IPS DF 4.7 (cell line): ENCODE measurements around the gene NOX4.

Experiments
- DNase-seq: peaks from one replicate; pipeline ENCODE4 v3.0.0-alpha.2; 2013; ENCODE audit warnings: low spot score; ENCODE audit errors: extremely low read depth

NOX4 gene

DNA sequence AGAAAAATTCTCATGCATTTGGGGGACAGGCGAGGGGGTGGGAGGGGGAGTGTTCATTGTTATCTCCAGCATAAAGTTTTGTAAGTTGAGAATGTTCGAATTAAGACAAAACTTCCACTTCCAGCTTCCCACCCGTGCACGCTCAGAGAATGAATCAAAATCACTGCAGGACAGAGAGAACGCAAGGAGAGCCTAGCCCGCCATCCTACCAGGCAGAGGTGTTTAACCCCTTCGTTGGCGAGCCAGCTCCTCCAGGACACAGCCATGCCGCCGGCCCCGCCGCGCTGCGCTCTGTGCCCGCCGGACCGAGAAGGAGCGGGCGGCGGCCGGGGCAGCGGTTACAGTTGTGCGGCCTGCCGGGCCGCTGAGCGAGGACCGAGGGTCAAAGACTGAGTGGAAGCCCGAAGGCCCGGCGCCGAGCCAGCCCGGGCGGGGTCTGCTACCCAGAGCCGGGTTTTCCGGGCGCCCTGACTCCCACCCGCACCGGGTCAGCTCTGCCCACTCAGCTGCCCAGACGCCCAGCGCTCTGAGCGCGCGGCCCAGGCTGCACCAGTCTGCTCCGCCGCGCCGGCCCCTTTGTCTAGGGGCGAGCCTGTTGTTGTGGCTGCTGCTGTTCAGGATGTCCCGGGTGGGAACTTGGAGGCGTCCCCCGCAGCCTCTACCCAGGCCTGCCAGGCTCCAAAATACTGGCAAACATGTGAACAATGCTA lies at the start of gene NOX4:
NOX4 (minus strand) TSS at position 395 of the 710 bp plus-strand sequence; CDS start at position 266, 129 bp downstream.
- no peak for DNase-seq

GRCh38 chr11:89540826-89541225 lies 49.7 kb upstream of the NOX4 start:
- DNase-seq = no peak

DNA sequence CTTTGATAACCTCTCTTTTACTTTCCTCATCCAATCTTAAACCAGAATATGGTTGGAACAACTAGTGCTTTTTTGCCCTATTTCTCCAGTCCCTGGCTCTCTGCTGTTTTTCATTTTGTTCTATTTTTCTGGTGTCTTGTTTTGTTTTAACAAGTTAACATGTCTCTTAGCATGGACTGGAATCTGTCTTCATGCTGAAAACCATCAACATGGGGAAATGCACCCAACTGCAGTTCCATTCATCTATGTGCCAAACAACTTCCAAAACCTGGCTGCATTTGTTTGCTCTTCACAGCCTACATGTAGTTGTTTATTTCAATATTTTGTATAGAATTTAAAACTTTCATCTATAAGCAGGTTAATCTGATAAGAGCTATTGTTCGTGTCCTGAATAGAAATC lies 46.8 kb upstream of the NOX4 start:
- DNase-seq = no peak

DNA sequence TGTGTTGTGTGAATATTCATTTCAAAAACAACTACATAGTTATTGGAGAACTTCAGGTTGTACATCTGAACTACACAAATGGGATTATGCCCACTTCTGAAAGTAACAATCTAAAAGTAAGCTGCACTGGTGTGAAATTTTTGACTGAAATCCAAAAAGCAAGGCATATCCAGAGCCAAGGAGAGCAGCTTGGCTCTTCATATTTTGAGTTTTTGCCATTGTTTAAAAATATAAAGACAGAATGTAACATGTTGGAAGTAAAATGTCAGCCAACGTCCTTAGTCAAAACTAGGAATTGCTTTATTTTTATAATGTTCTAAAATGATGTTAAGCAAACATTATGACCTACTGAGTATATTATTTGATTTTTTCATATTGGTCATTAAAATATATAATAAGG lies 45.8 kb upstream of the NOX4 start:
- no peak for DNase-seq

- DNase-seq = no peak
Measured at GRCh38 chr11:89535221-89535620, 44.0 kb upstream of the NOX4 start.

DNA sequence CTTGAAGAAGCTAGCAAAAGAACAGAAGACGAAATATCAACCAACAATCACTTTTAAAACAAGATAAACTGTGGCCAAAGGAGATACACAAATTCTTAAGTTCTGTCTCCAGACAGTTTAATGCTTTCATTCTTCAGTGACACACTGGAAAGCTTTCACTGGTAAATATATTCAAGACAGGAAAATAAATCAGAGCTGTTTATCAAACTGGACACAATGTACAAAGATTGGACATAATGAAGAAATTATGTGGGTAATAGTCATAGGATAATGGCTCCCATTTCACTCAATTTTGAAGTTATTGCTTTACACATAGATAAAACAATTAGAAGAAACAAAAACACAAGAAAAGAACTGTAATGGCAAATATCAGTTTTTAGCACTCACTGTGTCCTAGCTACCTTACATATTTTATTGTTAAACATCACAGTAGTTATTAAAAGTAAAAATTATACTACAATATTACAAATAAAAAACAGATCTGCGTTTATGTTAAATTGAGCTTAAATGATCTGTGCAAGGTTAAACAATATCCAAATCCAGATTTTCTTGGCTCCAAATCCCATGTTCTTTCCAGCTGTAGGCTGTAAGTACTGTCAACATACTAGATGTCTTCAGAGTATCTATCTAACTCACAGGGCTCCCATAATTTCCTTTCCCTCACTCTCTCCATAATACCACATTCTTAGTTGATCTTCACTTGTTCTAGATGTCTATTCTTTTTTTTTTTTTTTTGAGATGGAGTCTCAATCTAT lies 38.6 kb upstream of the NOX4 start:
- no peak for DNase-seq

DNA sequence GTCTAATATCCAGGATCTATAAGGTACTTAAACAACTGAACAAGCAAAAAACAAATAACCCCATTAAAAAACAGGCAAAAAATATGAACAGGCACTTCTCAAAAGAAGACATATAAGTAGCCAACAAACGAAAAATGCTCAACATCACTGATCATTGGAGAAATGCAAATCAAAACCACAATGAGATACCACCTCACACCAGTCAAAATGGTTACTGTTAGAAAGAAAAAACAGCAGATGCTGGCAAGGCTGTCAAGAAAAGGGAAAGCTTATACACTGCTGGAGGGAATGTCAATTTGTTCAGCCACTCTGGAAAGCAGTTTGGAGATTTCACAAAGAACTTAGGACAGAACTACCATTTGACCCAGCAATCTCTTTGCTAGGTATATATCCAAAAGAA lies 30.6 kb upstream of the NOX4 start:
- DNase-seq = no peak

DNA sequence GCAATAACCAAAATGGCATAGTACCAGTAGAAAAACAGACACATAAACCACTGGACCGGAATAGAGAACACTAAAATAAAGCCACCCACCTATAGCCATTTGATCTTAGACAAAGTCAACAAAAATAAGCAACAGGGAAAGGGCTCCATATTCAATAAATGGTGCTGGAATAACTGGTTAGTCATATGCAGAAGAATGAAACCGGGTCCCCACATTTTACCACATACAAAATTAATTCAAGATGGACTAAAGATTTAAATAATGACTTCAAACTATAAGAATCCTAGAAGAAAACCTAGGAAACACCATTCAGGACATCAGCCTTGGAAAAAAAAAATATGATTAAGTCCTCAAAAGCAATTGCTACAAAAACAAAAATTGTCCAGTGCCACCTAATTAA lies 30.1 kb upstream of the NOX4 start:
- no peak for DNase-seq

- DNase-seq = no peak
Measured at GRCh38 chr11:89516496-89516895, 25.3 kb upstream of the NOX4 start.

- DNase-seq = no peak
Measured at GRCh38 chr11:89508544-89508943, 17.4 kb upstream of the NOX4 start.

DNA sequence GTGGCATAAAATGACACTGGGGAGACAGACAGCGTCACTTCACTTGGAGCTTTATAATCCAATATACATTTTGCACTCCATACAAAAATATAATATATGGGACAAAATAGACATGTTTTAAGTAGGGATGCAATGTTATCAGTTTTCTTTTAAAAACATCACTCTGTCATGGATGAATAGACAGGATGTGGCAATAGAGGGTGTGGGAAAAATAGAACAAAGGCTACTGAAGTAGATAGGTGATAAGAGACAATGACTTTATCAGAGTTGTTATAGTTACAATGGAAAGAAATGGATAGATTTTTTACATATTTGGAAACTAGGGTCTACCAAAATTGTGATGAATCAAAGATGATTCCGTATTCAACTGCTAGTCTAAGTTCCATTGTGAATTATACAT lies 13.1 kb upstream of the NOX4 start:
- DNase-seq = no peak

- no peak for DNase-seq
Measured at GRCh38 chr11:89503422-89503821, 12.2 kb upstream of the NOX4 start.

GRCh38 chr11:89502301-89502700 lies 11.1 kb upstream of the NOX4 start:
- DNase-seq = no peak

DNA sequence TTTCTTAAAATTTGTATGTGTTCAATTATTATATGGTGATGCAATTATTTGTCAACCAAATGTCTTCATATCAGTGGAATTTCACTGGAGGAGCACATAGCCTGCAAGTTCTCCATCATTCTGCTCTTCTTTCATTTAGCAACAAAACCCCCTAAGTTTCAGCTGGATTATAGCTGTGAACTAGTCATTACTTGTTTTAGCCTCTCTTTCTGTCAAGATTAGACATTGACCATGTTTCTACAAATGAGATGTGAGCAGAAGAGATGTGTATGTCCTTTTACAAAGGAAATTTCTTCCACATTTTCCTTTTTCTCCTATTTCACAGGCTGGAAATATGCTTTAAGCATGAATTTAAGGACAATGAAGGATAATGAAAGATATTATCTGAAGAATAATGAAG lies 9.2 kb upstream of the NOX4 start:
- DNase-seq = no peak

DNA sequence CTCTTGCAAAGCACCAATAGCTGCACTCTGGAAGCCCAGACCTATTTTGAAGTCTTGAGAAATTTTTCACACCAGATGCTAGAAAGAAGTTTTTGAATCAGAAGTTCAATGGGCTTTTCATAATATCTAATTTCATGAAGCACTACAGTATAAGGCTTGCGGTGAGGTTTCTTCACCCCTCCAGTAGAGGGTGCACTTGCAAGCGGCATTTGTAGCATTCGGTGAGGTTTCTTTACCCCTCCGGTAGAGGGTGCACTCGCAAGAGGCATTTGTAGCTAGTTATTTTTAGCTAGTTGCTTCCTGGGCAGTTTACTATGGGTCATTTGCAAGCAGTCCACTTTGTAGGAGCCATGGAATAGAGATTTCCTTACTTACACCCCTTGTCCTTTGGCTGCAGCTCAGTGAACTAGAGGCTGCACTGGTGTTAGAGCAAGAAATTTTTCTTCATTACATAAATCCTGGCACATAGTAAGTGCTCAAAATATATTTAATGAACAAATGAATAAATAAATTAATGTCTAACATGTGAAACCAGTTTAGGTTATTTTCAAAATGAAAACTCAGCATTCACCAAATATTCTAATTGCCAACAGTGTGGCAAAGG lies 7.8 kb upstream of the NOX4 start:
- no peak for DNase-seq

DNA sequence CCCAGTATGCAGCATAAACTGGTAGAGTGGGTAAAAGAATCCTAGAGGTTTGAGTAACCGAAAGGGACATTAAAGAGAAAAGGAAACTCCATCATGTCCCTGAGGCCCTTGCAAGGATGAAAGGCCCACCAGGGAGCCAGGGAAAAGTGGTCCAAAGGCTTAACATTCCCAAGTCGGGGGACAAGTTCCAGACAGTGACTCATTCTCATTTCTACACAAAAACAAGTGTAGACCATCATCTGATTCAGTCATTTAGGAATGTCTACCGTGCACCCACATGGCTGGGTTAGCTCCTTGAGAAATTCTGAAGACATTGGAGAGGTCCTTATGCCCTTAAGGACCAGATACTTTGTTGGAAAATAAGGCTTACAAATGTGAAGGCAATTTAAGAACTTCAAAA lies 4.8 kb upstream of the NOX4 start:
- DNase-seq = no peak

DNA sequence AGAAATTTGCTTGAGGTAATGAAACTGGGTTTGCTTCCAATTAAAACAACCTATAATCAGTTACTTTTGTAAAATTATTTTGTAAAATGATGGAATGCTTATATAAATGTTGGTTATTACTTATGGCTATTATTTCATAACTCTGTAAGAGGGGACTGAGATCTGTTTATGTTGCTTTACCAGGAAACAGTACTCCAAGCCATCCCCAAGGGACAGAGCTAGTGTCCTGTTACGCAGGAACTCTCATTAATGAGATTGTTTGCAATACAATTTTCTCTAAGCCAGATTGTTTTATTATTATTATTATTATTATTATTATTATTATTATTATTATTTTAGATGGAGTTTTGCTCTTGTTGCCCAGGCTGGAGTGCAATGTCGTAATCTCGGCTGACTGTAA lies 2.3 kb upstream of the NOX4 start:
- no peak for DNase-seq

GRCh38 chr11:89490602-89490980 lies 584 bp downstream of the NOX4 start:
- no peak for DNase-seq

DNA sequence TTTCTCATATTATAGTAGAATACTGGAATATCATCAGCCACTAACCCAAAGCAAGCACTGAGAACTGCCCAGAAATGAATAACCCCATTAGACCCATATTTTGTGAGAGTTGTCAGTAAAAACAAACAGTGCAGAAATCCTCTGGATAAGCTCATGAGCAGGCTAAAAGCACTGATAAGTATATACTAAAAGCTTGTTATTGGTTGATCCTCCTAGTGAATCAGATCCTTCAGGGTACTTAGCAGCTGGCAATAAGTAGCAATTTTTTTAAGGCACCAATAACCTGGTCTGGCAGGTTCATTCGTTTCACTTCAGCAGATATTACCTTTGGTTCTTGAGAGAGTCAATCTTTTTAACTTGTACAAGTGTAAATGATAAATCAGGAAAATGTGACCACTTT lies 1.2 kb downstream of the NOX4 start:
- DNase-seq = no peak

GRCh38 chr11:89487016-89487415 lies 4.2 kb downstream of the NOX4 start:
- no peak for DNase-seq

GRCh38 chr11:89484896-89485295 lies 6.3 kb downstream of the NOX4 start:
- DNase-seq = no peak

- no peak for DNase-seq
Measured at GRCh38 chr11:89477175-89477574, 14.0 kb downstream of the NOX4 start.
